Measurements from ENCODE around the gene NMT1. TPM values are rescaled to one million over a fixed set of nuclear protein-coding genes. Genes with fewer than 3 reads are reported as not detected.

Gene NMT1
- total RNA-seq, 1 donor from 2014 or later, result 101 TPM

DNA sequence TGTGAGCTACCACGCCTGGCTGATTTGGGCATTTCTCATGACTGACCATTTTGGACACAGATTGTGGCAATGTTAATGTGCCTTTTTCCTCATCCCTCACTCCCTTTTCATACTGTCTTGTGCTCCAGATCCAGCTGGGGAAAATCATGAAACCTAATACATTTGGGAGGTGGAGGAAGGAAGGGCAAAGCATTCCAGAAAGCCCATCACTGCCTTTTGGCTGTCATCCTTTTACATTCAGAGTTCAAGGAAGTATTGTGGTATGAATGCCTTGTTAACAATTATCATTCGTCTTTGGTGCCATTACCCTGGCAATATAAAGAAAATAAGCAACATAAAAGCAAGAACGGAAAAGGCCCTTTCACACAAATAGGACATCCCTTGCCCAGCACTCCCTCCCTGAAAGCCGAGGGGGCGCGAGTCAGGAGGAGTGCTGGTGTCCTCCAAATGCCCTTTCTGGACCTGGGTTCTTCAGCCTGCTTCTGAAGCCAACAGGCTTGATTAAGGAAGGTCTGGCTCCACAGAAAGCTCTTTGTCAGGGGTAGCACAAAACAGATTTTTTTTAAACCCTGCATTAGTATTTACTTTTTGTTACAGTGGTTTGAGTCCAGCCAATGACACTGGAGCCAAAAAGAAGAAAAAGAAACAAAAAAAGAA, 20.1 kb downstream of the NMT1 start:
- H3K4me1 ChIP-seq, result no peaks in the 10 kb centered on the region
- no peaks in the 10 kb centered on the region for H3K36me3 ChIP-seq
- H2AFZ ChIP-seq (replicated peaks), result no peak overlapping the region
- H3K9me3 ChIP-seq (ENCODE audit: low read depth), result no peaks in the 10 kb centered on the region
- H3K9me3 Mint-ChIP-seq, result no peaks in the 10 kb centered on the region
- H4K20me1 ChIP-seq (ENCODE audit: low read depth), result peaks cover 14% of the 10 kb centered on the region
- no peak for TF ChIP-seq EZH2 (IDR thresholded peaks at IDR 0.05)
- TF ChIP-seq, protein P1, sequence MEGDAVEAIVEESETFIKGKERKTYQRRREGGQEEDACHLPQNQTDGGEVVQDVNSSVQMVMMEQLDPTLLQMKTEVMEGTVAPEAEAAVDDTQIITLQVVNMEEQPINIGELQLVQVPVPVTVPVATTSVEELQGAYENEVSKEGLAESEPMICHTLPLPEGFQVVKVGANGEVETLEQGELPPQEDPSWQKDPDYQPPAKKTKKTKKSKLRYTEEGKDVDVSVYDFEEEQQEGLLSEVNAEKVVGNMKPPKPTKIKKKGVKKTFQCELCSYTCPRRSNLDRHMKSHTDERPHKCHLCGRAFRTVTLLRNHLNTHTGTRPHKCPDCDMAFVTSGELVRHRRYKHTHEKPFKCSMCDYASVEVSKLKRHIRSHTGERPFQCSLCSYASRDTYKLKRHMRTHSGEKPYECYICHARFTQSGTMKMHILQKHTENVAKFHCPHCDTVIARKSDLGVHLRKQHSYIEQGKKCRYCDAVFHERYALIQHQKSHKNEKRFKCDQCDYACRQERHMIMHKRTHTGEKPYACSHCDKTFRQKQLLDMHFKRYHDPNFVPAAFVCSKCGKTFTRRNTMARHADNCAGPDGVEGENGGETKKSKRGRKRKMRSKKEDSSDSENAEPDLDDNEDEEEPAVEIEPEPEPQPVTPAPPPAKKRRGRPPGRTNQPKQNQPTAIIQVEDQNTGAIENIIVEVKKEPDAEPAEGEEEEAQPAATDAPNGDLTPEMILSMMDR (IDR thresholded peaks at IDR 0.05), result no peak
- no peak for TF ChIP-seq EZH2phosphoT487 (IDR thresholded peaks at IDR 0.05)
- H3K27me3 ChIP-seq, result no peaks in the 10 kb centered on the region
- H3K4me2 ChIP-seq, result no peak overlapping the region
- peaks cover 22% of the 10 kb centered on the region for H3K36me3 Mint-ChIP-seq
- no peak overlapping the region for H3K4me3 Mint-ChIP-seq
- H3K4me3 ChIP-seq, result no peak overlapping the region
- peaks cover 5% of the 10 kb centered on the region for H3K27me3 Mint-ChIP-seq (ENCODE audit: insufficient read depth, low read depth)
- no peak for DNase-seq (ENCODE audit: low spot score)
- no peaks in the 10 kb centered on the region for H3F3A ChIP-seq (ENCODE audit: low read depth)
- H3K9ac ChIP-seq, result no peak overlapping the region
- H3K27ac Mint-ChIP-seq, result no peak overlapping the region
- no peak overlapping the region for H3K27ac ChIP-seq
- peaks cover 35% of the 10 kb centered on the region for H3K79me2 ChIP-seq (ENCODE audit: low read depth)
- H3K4me1 Mint-ChIP-seq, result no peaks in the 10 kb centered on the region

DNA sequence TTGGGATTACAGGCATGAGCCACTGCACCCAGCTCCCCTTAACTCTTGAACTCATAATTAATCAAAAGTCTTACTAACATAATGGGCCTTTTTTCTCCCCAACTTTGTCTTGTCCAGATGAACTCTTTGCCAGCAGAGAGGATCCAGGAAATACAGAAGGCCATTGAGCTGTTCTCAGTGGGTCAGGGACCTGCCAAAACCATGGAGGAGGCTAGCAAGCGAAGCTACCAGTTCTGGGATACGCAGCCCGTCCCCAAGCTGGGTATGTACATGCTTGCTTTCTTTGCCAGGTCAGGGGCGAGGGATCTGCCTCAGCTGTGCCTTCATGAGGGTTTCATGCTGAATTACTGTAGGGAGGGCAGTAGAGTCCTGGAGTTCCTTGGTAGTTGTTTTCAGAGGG, 25.3 kb downstream of the NMT1 start:
- Mint-ChIP-seq H3K27me3 (ENCODE audit: insufficient read depth, low read depth) (peaks cover 5% of the 10 kb centered on the region), H3K4me3 (no peak overlapping the region)

DNA sequence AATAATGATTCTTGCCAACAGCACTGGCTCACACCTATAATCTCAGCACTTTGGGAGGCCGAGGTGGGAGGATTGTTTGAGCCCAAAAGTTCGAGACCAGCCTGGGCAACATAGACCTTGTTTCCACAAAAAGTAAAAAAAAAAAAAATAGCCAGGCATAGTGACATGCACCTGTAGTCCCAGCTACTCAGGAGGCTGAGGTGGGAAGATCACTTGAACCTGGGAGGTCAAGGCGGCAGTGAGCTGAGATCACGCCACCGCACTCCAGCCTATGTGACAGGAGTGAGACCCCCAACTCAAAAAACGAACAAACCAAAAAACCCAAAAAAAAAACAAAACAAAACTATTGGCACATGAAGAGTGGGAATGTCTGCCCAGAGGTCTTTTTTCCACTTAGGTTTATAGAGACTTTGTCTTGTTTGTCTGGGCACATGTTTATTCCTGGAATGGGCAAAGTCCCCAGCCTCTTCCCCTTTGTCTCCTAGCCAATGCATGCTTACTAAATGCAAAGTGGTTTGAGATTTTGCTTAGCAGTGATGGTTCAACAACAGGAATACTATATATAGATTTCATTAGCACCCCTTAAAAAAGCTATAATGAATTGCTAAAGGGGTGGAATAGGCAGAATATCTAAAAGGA, 25.9 kb downstream of the NMT1 start:
- H3K4me2 ChIP-seq, result no peak overlapping the region
- no peak overlapping the region for H3K4me3 ChIP-seq
- TF ChIP-seq EZH2 (IDR thresholded peaks at IDR 0.05) (no peak), EZH2phosphoT487 (IDR thresholded peaks at IDR 0.05) (no peak)
- TF ChIP-seq, protein P1 (IDR thresholded peaks at IDR 0.05), result no peak
- Mint-ChIP-seq H3K9me3 (no peaks in the 10 kb centered on the region), H3K4me1 (peaks cover 3% of the 10 kb centered on the region), H3K36me3 (peaks cover 24% of the 10 kb centered on the region), H3K4me3 (no peak overlapping the region), H3K27me3 (ENCODE audit: insufficient read depth, low read depth) (peaks cover 3% of the 10 kb centered on the region), H3K27ac (no peak overlapping the region)
- H3K36me3 ChIP-seq, result no peaks in the 10 kb centered on the region
- H2AFZ ChIP-seq (replicated peaks), result no peak overlapping the region
- H3K4me1 ChIP-seq, result no peaks in the 10 kb centered on the region
- no peaks in the 10 kb centered on the region for H3K27me3 ChIP-seq
- no peak for DNase-seq (ENCODE audit: low spot score)
- H3K9ac ChIP-seq, result no peak overlapping the region
- no peak overlapping the region for H3K27ac ChIP-seq
- H4K20me1 ChIP-seq (ENCODE audit: low read depth), result no peaks in the 10 kb centered on the region
- no peaks in the 10 kb centered on the region for H3F3A ChIP-seq (ENCODE audit: low read depth)
- no peaks in the 10 kb centered on the region for H3K79me2 ChIP-seq (ENCODE audit: low read depth)
- H3K9me3 ChIP-seq (ENCODE audit: low read depth), result no peaks in the 10 kb centered on the region

More for the DNA sequence above, 25.3 kb downstream of the NMT1 start:
- peaks cover 3% of the 10 kb centered on the region for H3K4me1 Mint-ChIP-seq
- H3K27ac ChIP-seq, result no peak overlapping the region
- H3K4me2 ChIP-seq, result no peak overlapping the region
- TF ChIP-seq, protein P1 (IDR thresholded peaks at IDR 0.05), result no peak
- no peak for TF ChIP-seq EZH2phosphoT487 (IDR thresholded peaks at IDR 0.05)
- no peak for TF ChIP-seq EZH2 (IDR thresholded peaks at IDR 0.05)
- H3K4me3 ChIP-seq, result no peak overlapping the region
- no peaks in the 10 kb centered on the region for H3K79me2 ChIP-seq (ENCODE audit: low read depth)
- no peaks in the 10 kb centered on the region for H3K9me3 ChIP-seq (ENCODE audit: low read depth)
- no peak overlapping the region for H3K27ac Mint-ChIP-seq
- no peaks in the 10 kb centered on the region for H3K9me3 Mint-ChIP-seq
- H3K9ac ChIP-seq, result no peak overlapping the region
- no peaks in the 10 kb centered on the region for H3K36me3 ChIP-seq
- H3K36me3 Mint-ChIP-seq, result peaks cover 28% of the 10 kb centered on the region
- no peak overlapping the region for H2AFZ ChIP-seq (replicated peaks)
- no peaks in the 10 kb centered on the region for H4K20me1 ChIP-seq (ENCODE audit: low read depth)
- DNase-seq (ENCODE audit: low spot score), result no peak
- H3K27me3 ChIP-seq, result no peaks in the 10 kb centered on the region
- H3K4me1 ChIP-seq, result no peaks in the 10 kb centered on the region
- no peaks in the 10 kb centered on the region for H3F3A ChIP-seq (ENCODE audit: low read depth)

All from neural progenitor cell (in vitro differentiated cells).